Fibroblast of skin of left quadriceps (primary cell): ENCODE results near the gene SBNO2.

Source experiments
- DNase-seq, 2 experiments: peaks; one replicate each; pipeline ENCODE4 v3.0.0-alpha.2; 2013; ENCODE audit warnings: low read depth in 2 of 2

Gene SBNO2

GRCh38 chr19:1087813-1088415 is 86.2 kb downstream of the SBNO2 start:
- DNase-seq = no peak

GRCh38 chr19:1086613-1087012 is 87.5 kb downstream of the SBNO2 start:
- DNase-seq = no peak

- DNase-seq = no peak
These were observed 88.2 kb downstream of the SBNO2 start for GRCh38 chr19:1085676-1086442.

DNA sequence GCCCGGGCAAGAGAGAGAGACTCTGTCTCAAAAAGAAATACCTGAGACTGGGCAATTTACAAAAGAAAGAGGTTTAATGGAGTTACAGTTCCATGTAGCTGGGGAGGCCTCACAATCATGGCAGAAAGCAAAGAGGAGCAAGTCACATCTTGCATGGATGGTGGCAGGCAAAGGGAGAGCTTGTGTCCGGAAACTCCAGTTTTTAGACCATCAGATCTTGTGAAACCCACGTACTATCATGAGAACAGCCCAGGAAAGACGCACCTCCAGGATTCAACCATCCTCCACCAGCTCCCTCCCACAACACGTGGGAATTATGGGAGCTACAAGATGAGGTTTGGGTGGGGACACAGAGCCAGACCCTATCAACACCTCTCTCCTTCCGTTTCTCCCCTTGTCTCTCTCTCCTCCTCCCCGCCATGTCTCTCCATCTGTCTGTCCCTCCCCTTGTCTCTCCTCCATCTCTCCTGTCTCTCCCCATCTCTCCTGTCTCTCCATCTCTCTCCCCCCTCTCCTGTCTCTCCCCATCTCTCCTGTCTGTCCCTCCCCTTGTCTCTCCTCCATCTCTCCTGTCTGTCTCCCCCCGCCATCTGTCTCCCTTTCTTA is 88.9 kb downstream of the SBNO2 start:
- no peak for DNase-seq

GRCh38 chr19:1084024-1084868 is 89.8 kb downstream of the SBNO2 start:
- DNase-seq = no peak

DNA sequence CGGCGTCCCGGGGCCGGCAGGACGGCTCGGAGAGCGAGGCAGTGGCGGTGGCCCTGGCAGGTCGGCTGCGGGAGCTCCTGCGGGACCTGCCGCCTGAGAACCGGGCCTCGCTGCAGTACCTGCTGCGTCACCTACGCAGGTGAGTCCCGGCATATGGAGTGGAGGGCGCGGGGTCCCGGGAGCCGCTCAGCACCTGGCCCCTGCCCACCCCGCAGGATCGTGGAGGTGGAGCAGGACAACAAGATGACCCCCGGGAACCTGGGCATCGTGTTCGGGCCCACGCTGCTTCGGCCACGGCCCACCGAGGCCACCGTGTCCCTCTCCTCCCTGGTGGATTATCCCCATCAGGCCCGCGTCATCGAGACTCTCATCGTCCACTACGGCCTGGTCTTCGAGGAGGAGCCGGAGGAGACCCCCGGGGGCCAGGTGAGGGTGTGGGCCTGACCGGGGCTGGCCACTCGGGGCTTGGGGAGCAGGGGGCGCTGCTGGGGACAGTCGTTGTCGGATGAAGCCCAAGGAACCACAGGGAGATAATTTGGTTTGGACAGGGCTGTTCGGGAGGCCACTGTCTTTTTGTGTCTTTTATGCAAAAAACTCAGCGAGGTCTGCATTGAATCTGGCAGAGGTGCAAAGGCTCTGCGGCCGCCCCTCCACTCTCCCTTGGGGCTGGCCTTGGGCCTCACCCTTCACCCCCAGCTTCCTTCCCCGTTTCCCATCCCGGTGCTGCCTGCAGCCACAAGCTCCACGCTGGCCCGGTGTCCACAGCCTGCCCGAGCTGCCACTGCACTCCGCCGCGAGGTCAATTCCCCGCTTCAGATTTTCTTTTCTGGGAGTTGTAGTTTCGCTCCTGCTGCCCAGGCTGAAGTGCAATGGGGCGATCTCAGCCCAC is 90.9 kb downstream of the SBNO2 start:
- no peak for DNase-seq

GRCh38 chr19:1082165-1082927 is 91.7 kb downstream of the SBNO2 start:
- no peak for DNase-seq

DNA sequence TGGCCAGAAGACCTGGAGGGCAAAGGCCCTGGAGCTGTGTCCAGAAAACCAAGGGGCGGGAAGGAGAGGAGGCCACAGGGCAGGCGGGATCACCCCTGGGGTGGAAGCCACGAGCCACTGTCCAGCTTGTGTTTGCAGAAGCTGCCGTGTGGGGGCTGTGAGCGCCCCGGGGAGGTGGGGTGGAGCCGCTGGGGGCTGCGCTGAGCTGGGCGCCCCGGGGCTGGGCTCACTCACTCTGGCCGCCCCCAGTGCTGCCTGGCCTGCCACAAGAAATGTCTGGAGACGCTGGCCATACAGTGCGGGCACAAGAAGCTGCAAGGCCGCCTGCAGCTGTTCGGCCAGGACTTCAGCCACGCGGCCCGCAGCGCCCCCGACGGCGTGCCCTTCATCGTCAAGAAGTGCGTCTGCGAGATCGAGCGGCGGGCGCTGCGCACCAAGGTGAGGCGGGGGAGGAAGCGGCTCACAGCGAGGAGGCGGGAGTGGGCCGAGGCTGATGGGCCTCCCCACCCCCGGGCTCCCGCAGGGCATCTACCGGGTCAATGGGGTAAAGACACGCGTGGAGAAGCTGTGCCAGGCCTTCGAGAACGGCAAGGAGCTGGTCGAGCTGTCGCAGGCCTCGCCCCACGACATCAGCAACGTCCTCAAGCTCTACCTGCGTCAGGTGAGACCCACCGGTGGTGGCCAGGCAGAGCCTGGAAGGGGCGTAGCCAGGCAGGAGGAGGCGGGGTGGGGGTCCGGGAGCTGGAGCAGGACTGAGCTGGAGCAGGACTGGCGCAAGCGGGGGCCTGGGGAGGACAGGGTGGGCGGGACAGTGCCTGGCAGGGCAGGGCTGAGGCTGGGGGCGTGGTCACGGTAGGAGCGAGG is 92.5 kb downstream of the SBNO2 start:
- no peak for DNase-seq

DNA sequence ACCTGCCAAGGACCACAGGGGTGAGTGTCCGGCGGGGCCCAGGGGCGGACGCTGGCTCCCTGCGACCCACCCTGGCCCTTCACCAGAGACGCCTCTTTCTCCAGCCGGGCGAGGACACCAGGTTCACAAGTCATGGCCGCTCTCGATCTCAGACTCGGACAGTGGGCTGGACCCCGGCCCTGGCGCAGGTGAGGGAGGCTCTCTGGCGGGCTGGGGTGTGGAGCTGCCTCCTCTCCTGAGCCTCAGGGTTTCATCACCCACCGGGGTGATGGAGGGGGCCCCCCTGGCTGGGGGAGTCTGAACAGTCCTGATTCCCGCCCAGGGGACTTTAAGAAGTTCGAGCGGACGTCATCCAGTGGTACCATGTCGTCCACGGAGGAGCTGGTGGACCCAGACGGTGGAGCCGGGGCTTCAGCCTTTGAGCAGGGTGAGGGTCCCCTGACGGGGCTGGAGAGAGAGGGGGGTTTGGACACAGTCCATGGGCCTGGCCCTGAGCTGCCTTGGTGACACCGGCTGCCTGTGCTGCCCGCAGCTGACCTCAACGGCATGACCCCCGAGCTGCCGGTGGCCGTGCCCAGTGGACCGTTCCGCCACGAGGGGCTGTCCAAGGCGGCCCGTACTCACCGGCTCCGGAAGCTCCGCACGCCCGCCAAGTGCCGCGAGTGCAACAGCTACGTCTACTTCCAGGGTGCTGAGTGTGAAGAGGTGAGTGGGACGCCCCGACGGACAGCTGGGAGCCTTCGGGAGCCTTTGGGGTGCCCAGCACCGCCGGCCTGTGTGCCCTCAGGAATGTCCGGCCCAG is 93.5 kb downstream of the SBNO2 start:
- no peak for DNase-seq

GRCh38 chr19:1079566-1080111 is 94.4 kb downstream of the SBNO2 start:
- no peak for DNase-seq

- DNase-seq = no peak
These were observed 97.1 kb downstream of the SBNO2 start for GRCh38 chr19:1076951-1077350.

DNA sequence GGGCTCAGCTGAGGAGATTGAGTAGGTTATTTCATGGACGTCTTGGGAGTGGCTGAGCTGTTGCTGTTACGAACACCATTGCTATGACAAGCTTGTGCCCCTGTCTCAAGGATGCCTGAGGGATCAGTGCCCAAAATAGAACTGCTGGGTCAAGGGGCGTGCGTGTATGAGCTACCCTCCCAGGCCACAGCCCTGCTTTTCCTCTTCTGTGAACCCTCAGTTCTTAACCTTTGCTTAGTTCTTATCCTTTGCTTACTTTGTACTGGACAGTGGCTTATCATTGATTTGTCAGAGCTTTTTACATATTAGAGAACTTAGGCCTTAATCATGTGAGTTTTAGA is 98.1 kb downstream of the SBNO2 start:
- no peak for DNase-seq

DNA sequence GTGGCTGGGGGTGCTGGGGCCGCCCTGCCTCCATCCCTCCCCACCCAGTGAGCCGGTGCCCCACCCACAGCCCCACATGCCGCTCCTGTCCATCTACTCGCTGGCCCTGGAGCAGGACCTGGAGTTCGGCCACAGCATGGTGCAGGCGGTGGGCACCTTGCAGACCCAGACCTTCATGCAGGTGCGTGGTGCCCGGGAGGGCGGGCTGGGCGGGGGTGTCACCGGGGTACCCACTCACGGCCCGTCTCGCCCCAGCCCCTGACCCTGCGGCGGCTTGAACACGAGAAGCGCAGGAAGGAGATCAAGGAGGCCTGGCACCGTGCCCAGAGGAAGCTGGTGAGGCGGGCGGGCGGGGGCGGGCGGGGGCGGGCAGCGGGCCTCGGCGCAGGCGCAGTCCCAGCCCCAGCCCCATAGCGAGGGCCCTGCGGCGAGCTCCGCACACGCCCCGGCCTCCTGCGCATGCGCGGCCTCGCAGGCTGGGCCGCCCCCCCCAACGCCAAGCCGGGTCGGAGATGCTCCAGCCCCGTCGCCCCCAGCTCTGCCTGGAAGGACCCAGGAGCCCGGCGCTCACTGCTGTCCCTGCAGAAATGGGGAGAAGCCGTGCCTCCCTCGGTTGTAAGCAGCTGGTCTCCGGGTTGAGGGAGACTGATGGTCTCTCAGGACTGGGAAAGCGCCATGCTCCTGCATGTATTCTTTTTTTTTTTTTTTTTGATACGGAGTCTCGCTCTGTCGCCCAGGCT is 99.4 kb downstream of the SBNO2 start:
- DNase-seq = no peak

- no peak for DNase-seq
These were observed 100.0 kb downstream of the SBNO2 start for GRCh38 chr19:1073956-1074517.

GRCh38 chr19:1073063-1073955 is 100.8 kb downstream of the SBNO2 start:
- no peak for DNase-seq

- no peak for DNase-seq
These were observed 101.6 kb downstream of the SBNO2 start for GRCh38 chr19:1072371-1073015.
